GM12878 (cell line): ENCODE data around the gene ACVR1B. TPM values are rescaled to one million over a fixed set of nuclear protein-coding genes. Genes with fewer than 3 reads are reported as not detected.

Source experiments
- ATAC-seq: fragments of 200-7000 bp; cut with Tn5 transposase; 3 replicates; pipeline ENCODE4 v1.9.1; 2020; ENCODE audit warnings: mild to moderate bottlenecking, moderate library complexity
- BruUV-seq: library from RNA; stranded (reverse); fragments of 400-500 nt; replicated peaks from 2 replicates; lab custom pipeline; 2021; lab: Mats Ljungman, UMichigan
- CTCF ChIA-PET: fragments of 300-600 bp; sonication (Branson Sonifier 250); formaldehyde crosslinking; extraction: SDS; loops from one replicate; lab custom pipeline; 2021; ENCODE audit warnings: inconsistent platforms; lab: Yijun Ruan, JAX
- POLR2A ChIA-PET: fragments of 350-600 bp; formaldehyde crosslinking; extraction: SDS; loops from one replicate; lab custom pipeline; 2021; ENCODE audit warnings: inconsistent platforms; lab: Charles Lee
- RAD21 ChIA-PET: fragments of 300-600 bp; sonication (Branson Sonifier 250); formaldehyde crosslinking; loops from one replicate; lab custom pipeline; 2023; ENCODE audit warnings: antibody characterized with exemption; ENCODE audit not compliant: unreplicated experiment; lab: Charles Lee
- SMC1A ChIA-PET: fragments of 300-600 bp; sonication (Branson Sonifier 250); formaldehyde crosslinking; loops from one replicate; lab custom pipeline; 2023; ENCODE audit not compliant: unreplicated experiment, uncharacterized antibody; lab: Charles Lee
- DNase-seq: peaks from one replicate; pipeline ENCODE4 v3.0.0-alpha.2; 2011; ENCODE audit warnings: low read depth, low spot score
- FAIRE-seq: peaks from 3 replicates; lab custom pipeline; 2011; peaks lifted over from hg19 to GRCh38; lab: Jason Lieb, UNC
- H2AFZ ChIP-seq: 2 replicates; pipeline ENCODE4 v1.6.0; 2011; ENCODE audit warnings: low read depth, low read length, control low read depth; ENCODE audit not compliant: control insufficient read depth
- H3K27ac ChIP-seq: 2 replicates; pipeline ENCODE4 v1.5.1; 2011; ENCODE audit warnings: control low read depth; ENCODE audit not compliant: control insufficient read depth, insufficient read depth
- H3K27me3 ChIP-seq, 2 experiments: replicated peaks in 1 of 2; 2 replicates each; pipeline versions ENCODE4 v1.6.0 to v1.6.1; 2011; ENCODE audit warnings: low read length in 1 of 2; ENCODE audit not compliant: control insufficient read depth in 2 of 2, insufficient read depth in 2 of 2
- H3K36me3 ChIP-seq, 2 experiments: 2 replicates each; pipeline ENCODE4 v1.5.1; 2011; ENCODE audit warnings: low read length in 1 of 2; ENCODE audit not compliant: control insufficient read depth in 2 of 2, insufficient read depth in 2 of 2
- H3K4me1 ChIP-seq: 2 replicates; pipeline ENCODE4 v1.6.1; 2011; ENCODE audit warnings: mild to moderate bottlenecking, low read length, moderate library complexity, mixed read lengths; ENCODE audit not compliant: control insufficient read depth, insufficient read depth
- H3K4me2 ChIP-seq: 2 replicates; pipeline ENCODE4 v1.6.0; 2011; ENCODE audit warnings: control low read depth; ENCODE audit not compliant: control insufficient read depth, insufficient read depth
- H3K4me3 ChIP-seq: fragments of 200-600 bp; sonication (generic); 2 replicates; pipeline ENCODE4 v1.5.1; 2016
- H3K79me2 ChIP-seq: 2 replicates; pipeline ENCODE4 v1.6.0; 2011; ENCODE audit warnings: low read length; ENCODE audit not compliant: control insufficient read depth, insufficient read depth
- H3K9ac ChIP-seq: 2 replicates; pipeline ENCODE4 v1.8.0; 2011; ENCODE audit warnings: low read length, control low read depth, mixed read lengths; ENCODE audit not compliant: control insufficient read depth, insufficient read depth
- H3K9me3 ChIP-seq: replicated peaks from 3 replicates; pipeline ENCODE4 v1.5.1; 2011; ENCODE audit warnings: mild to moderate bottlenecking, low read length; ENCODE audit not compliant: control insufficient read depth, insufficient read depth
- H4K20me1 ChIP-seq: 2 replicates; pipeline ENCODE4 v1.6.0; 2011; ENCODE audit not compliant: control insufficient read depth, insufficient read depth
- CHD4 ChIP-seq: fragments of 200-600 bp; sonication (generic); IDR thresholded peaks from 2 replicates; pipeline ENCODE4 v1.6.1; 2016; ENCODE audit warnings: mild to moderate bottlenecking
- GABPA ChIP-seq: IDR thresholded peaks from 2 replicates; pipeline ENCODE4 v1.6.1; 2014; ENCODE audit warnings: antibody characterized with exemption, low read depth, mild to moderate bottlenecking, inconsistent platforms
- NKRF ChIP-seq: fragments of 450-650 bp; conservative IDR thresholded peaks from 2 replicates; pipeline ENCODE4 v1.6.1; 2017; ENCODE audit warnings: mild to moderate bottlenecking, moderate library complexity
- SPI1 ChIP-seq: IDR thresholded peaks from 2 replicates; pipeline ENCODE4 v1.6.1; 2011; ENCODE audit warnings: low read depth, mild to moderate bottlenecking, low read length, moderate library complexity, borderline replicate concordance; ENCODE audit not compliant: insufficient read depth
- USF2 ChIP-seq: IDR thresholded peaks from 2 replicates; pipeline ENCODE4 v1.6.1; 2011; ENCODE audit warnings: low read depth, low read length, improper control_type of control experiment, borderline replicate concordance
- YBX1 ChIP-seq: fragments of 450-650 bp; IDR thresholded peaks from 2 replicates; pipeline ENCODE4 v1.6.1; 2016; ENCODE audit warnings: antibody characterized with exemption
- ZBTB40 ChIP-seq: fragments of 450-650 bp; IDR thresholded peaks from 2 replicates; pipeline ENCODE4 v1.6.1; 2016; ENCODE audit warnings: mild to moderate bottlenecking, moderate library complexity, borderline replicate concordance
- WGBS: methylation state at CpG from one replicate; pipeline ENCODE4 v1.1.6; 2016; ENCODE audit warnings: low lambda C conversion rate; ENCODE audit not compliant: insufficient replicate concordance, insufficient coverage; ENCODE audit errors: missing lambda C conversion rate; 5-methylcytosine and 5-hydroxymethylcytosine counted together
- in situ Hi-C: fragments of 300-500 bp; cut with MboI; formaldehyde crosslinking; loops from 9 replicates; pipeline ENCODE4 v1.14.3; 2018; ENCODE audit warnings: mixed read lengths
- intact Hi-C: fragments of 100-400 bp; cut with micrococcal nuclease; formaldehyde crosslinking; loops from one replicate; pipeline ENCODE4 v1.14.2; 2022; ENCODE audit not compliant: unreplicated experiment
- polyA plus RNA-seq, 11 experiments: library from polyadenylated mRNA; depleted of rRNA in 4 of 11; unstranded in 6 of 11; stranded (reverse) in 5 of 11; fragments of >200 nt; fragmentation: Nextera tagmentation in 4 of 11; fragmentation: Illumina TruSeq in 1 of 11; extraction: Ambion mirVana in 4 of 11; extraction: Trizol in 1 of 11; gene quantifications; 1 replicate in 1 of 11; 2 replicates in 10 of 11; pipeline versions ENCODE4 v1.2.1 to v1.2.3, GENCODE V29; 2011 to 2016; ENCODE audit warnings: inconsistent platforms in 2 of 11, missing spikeins in 2 of 11, low read depth in 1 of 11
- total RNA-seq, 4 experiments: library from RNA; depleted of rRNA in 3 of 4; stranded (reverse); fragments of >200 nt in 3 of 4; fragmentation: Illumina TruSeq in 1 of 4; extraction: Trizol in 1 of 4; gene quantifications; 2 replicates each; pipeline versions ENCODE4 v1.2.1 to v1.2.3, GENCODE V29; 2013 to 2021

The ACVR1B gene
- total and polyA plus RNA-seq, 10 of the 15 experiments (the other 5 are each of a cell fraction or from before 2014, with no cell fraction given), result 0.02 to 0.69 (median 0.16) TPM; not detected in 2

- ChIA-PET SMC1A (interaction anchor here (0.6 to 1.6 kb wide), 4 partner anchors 45 to 119 kb away, joined by 3 read pairs; no protein-coding TSS in a partner anchor), POLR2A (no interaction called here), CTCF (interaction anchor here (0.8 to 3.2 kb wide), 11 partner anchors 17 to 555 kb away, joined by 3 to 14 read pairs (median 5); no protein-coding TSS in a partner anchor), RAD21 (no interaction called here)
- Histone ChIP-seq H3K27me3 (peaks cover 0 to 10% of the 10 kb centered on the region in 2 experiments; a peak in 3 of 4 replicates), H2AFZ (no peak overlapping the region), H3K4me1 (peaks cover 18% of the 10 kb centered on the region), H3K36me3 (no peaks in the 10 kb centered on the region), H3K9me3 (no peaks in the 10 kb centered on the region), H3K4me2 (no peak overlapping the region), H4K20me1 (no peaks in the 10 kb centered on the region; the same call in 1 of the 2 replicates), H3K79me2 (no peaks in the 10 kb centered on the region), H3K4me3 (no peak overlapping the region), H3K9ac (no peak overlapping the region), H3K27ac (no peak overlapping the region)
- in situ Hi-C loops (no loop called here), intact Hi-C loops (no loop called here)
- WGBS, result 70% methylated on average over 10 of the region's 10 CpGs
- no peak for DNase-seq
- BruUV-seq, result no TSS peak
- ATAC-seq, result no peak
- no peak for FAIRE-seq
- peak; percentile 53; the same call in 1 of the 2 replicates for TF ChIP-seq SPI1
- no peak for TF ChIP-seq CHD4
Observed at GRCh38 chr12:51976376-51977160, 25.1 kb downstream of the ACVR1B start.

GRCh38 chr12:51977320-51977753, 25.8 kb downstream of the ACVR1B start:
- Histone ChIP-seq H2AFZ (no peak overlapping the region), H3K27ac (no peak overlapping the region), H3K9me3 (no peaks in the 10 kb centered on the region), H3K27me3 (peaks cover 0 to 10% of the 10 kb centered on the region in 2 experiments; a peak in 3 of 4 replicates), H3K79me2 (no peaks in the 10 kb centered on the region), H3K4me1 (peaks cover 12% of the 10 kb centered on the region), H3K9ac (no peak overlapping the region), H3K36me3 (no peaks in the 10 kb centered on the region), H4K20me1 (no peaks in the 10 kb centered on the region; the same call in 1 of the 2 replicates), H3K4me2 (no peak overlapping the region), H3K4me3 (no peak overlapping the region)
- CTCF ChIA-PET, result interaction anchor here (0.8 to 3.2 kb wide), 14 partner anchors 9 to 556 kb away, joined by 3 to 14 read pairs (median 4); no protein-coding TSS in a partner anchor
- intact Hi-C loops (no loop called here), in situ Hi-C loops (no loop called here)
- BruUV-seq, result no TSS peak
- ATAC-seq (no peak), FAIRE-seq (no peak), DNase-seq (no peak)
- RAD21 ChIA-PET, result no interaction called here
- 74% methylated on average over 8 of the region's 8 CpGs for WGBS
- SMC1A ChIA-PET, result interaction anchor here (0.6 to 1.6 kb wide), 7 partner anchors 15 to 120 kb away, joined by 3 read pairs; partner anchors contain the start of gene TAMALIN
- POLR2A ChIA-PET, result interaction anchor here (0.7 kb wide), 3 partner anchors 32 to 470 kb away, joined by 3 to 8 read pairs (median 3); no protein-coding TSS in a partner anchor
- TF ChIP-seq GABPA (no peak), USF2 (no peak), NKRF (no peak), YBX1 (no peak), ZBTB40 (no peak)
